GM12878 (cell line): Measurements from ENCODE around the gene KLKB1. TPM values are rescaled to one million over a fixed set of nuclear protein-coding genes. Genes with fewer than 3 reads are reported as not detected.

Experiments
- ATAC-seq: fragments of 200-7000 bp; cut with Tn5 transposase; 3 replicates; pipeline ENCODE4 v1.9.1; 2020; ENCODE audit warnings: mild to moderate bottlenecking, moderate library complexity
- BruUV-seq: library from RNA; stranded (reverse); fragments of 400-500 nt; replicated peaks from 2 replicates; lab custom pipeline; 2021; lab: Mats Ljungman, UMichigan
- CTCF ChIA-PET: fragments of 300-600 bp; sonication (Branson Sonifier 250); formaldehyde crosslinking; extraction: SDS; loops from one replicate; lab custom pipeline; 2021; ENCODE audit warnings: inconsistent platforms; lab: Yijun Ruan, JAX
- POLR2A ChIA-PET: fragments of 350-600 bp; formaldehyde crosslinking; extraction: SDS; loops from one replicate; lab custom pipeline; 2021; ENCODE audit warnings: inconsistent platforms; lab: Charles Lee
- RAD21 ChIA-PET: fragments of 300-600 bp; sonication (Branson Sonifier 250); formaldehyde crosslinking; loops from one replicate; lab custom pipeline; 2023; ENCODE audit warnings: antibody characterized with exemption; ENCODE audit not compliant: unreplicated experiment; lab: Charles Lee
- SMC1A ChIA-PET: fragments of 300-600 bp; sonication (Branson Sonifier 250); formaldehyde crosslinking; loops from one replicate; lab custom pipeline; 2023; ENCODE audit not compliant: unreplicated experiment, uncharacterized antibody; lab: Charles Lee
- DNase-seq: peaks from one replicate; pipeline ENCODE4 v3.0.0-alpha.2; 2011; ENCODE audit warnings: low read depth, low spot score
- FAIRE-seq: peaks from 3 replicates; lab custom pipeline; 2011; peaks lifted over from hg19 to GRCh38; lab: Jason Lieb, UNC
- H2AFZ ChIP-seq: 2 replicates; pipeline ENCODE4 v1.6.0; 2011; ENCODE audit warnings: low read depth, low read length, control low read depth; ENCODE audit not compliant: control insufficient read depth
- H3K27ac ChIP-seq: 2 replicates; pipeline ENCODE4 v1.5.1; 2011; ENCODE audit warnings: control low read depth; ENCODE audit not compliant: control insufficient read depth, insufficient read depth
- H3K27me3 ChIP-seq, 2 experiments: replicated peaks in 1 of 2; 2 replicates each; pipeline versions ENCODE4 v1.6.0 to v1.6.1; 2011; ENCODE audit warnings: low read length in 1 of 2; ENCODE audit not compliant: control insufficient read depth in 2 of 2, insufficient read depth in 2 of 2
- H3K36me3 ChIP-seq, 2 experiments: 2 replicates each; pipeline ENCODE4 v1.5.1; 2011; ENCODE audit warnings: low read length in 1 of 2; ENCODE audit not compliant: control insufficient read depth in 2 of 2, insufficient read depth in 2 of 2
- H3K4me1 ChIP-seq: 2 replicates; pipeline ENCODE4 v1.6.1; 2011; ENCODE audit warnings: mild to moderate bottlenecking, low read length, moderate library complexity, mixed read lengths; ENCODE audit not compliant: control insufficient read depth, insufficient read depth
- H3K4me2 ChIP-seq: 2 replicates; pipeline ENCODE4 v1.6.0; 2011; ENCODE audit warnings: control low read depth; ENCODE audit not compliant: control insufficient read depth, insufficient read depth
- H3K4me3 ChIP-seq: fragments of 200-600 bp; sonication (generic); 2 replicates; pipeline ENCODE4 v1.5.1; 2016
- H3K79me2 ChIP-seq: 2 replicates; pipeline ENCODE4 v1.6.0; 2011; ENCODE audit warnings: low read length; ENCODE audit not compliant: control insufficient read depth, insufficient read depth
- H3K9ac ChIP-seq: 2 replicates; pipeline ENCODE4 v1.8.0; 2011; ENCODE audit warnings: low read length, control low read depth, mixed read lengths; ENCODE audit not compliant: control insufficient read depth, insufficient read depth
- H3K9me3 ChIP-seq: replicated peaks from 3 replicates; pipeline ENCODE4 v1.5.1; 2011; ENCODE audit warnings: mild to moderate bottlenecking, low read length; ENCODE audit not compliant: control insufficient read depth, insufficient read depth
- H4K20me1 ChIP-seq: 2 replicates; pipeline ENCODE4 v1.6.0; 2011; ENCODE audit not compliant: control insufficient read depth, insufficient read depth
- CBFB ChIP-seq: IDR thresholded peaks from 2 replicates; pipeline ENCODE4 v1.6.1; 2016; ENCODE audit warnings: antibody characterized with exemption, low read depth
- EGR1 ChIP-seq, 2 experiments: IDR thresholded peaks; 1 replicate in 1 of 2; 2 replicates in 1 of 2; pipeline ENCODE4 v1.6.1; 2011 to 2012; ENCODE audit warnings: low read depth in 2 of 2, low read length in 2 of 2, borderline replicate concordance in 1 of 2, mild to moderate bottlenecking in 1 of 2, moderate library complexity in 1 of 2
- HDAC2 ChIP-seq: fragments of 200-600 bp; sonication (generic); IDR thresholded peaks from 2 replicates; pipeline ENCODE4 v1.6.1; 2017
- POLR2AphosphoS2 ChIP-seq: IDR thresholded peaks from 2 replicates; pipeline ENCODE4 v1.6.1; 2011; ENCODE audit warnings: low read depth, mild to moderate bottlenecking, low read length, improper control_type of control experiment, moderate library complexity
- RAD51 ChIP-seq: fragments of 450-650 bp; IDR thresholded peaks from 2 replicates; pipeline ENCODE4 v1.6.1; 2016; ENCODE audit warnings: moderate library complexity, mild to moderate bottlenecking, inconsistent platforms
- SMC3 ChIP-seq: IDR thresholded peaks from 2 replicates; pipeline ENCODE4 v1.6.1; 2011; ENCODE audit warnings: low read length, improper control_type of control experiment, borderline replicate concordance
- SREBF1 ChIP-seq: IDR thresholded peaks from 2 replicates; pipeline ENCODE4 v1.6.1; 2012; ENCODE audit warnings: mild to moderate bottlenecking, low read length
- STAT3 ChIP-seq: IDR thresholded peaks from 2 replicates; pipeline ENCODE4 v1.6.1; 2011; ENCODE audit warnings: low read depth, low read length, improper control_type of control experiment
- TCF12 ChIP-seq: IDR thresholded peaks from 2 replicates; pipeline ENCODE4 v1.6.1; 2011; ENCODE audit warnings: low read depth, mild to moderate bottlenecking, low read length
- ZNF217 ChIP-seq: fragments of 450-650 bp; IDR thresholded peaks from 2 replicates; pipeline ENCODE4 v1.6.1; 2017; ENCODE audit warnings: antibody characterized with exemption, mild to moderate bottlenecking
- WGBS: methylation state at CpG from one replicate; pipeline ENCODE4 v1.1.6; 2016; ENCODE audit warnings: low lambda C conversion rate; ENCODE audit not compliant: insufficient replicate concordance, insufficient coverage; ENCODE audit errors: missing lambda C conversion rate; 5-methylcytosine and 5-hydroxymethylcytosine counted together
- in situ Hi-C: fragments of 300-500 bp; cut with MboI; formaldehyde crosslinking; loops from 9 replicates; pipeline ENCODE4 v1.14.3; 2018; ENCODE audit warnings: mixed read lengths
- intact Hi-C: fragments of 100-400 bp; cut with micrococcal nuclease; formaldehyde crosslinking; loops from one replicate; pipeline ENCODE4 v1.14.2; 2022; ENCODE audit not compliant: unreplicated experiment
- polyA plus RNA-seq, 11 experiments: library from polyadenylated mRNA; depleted of rRNA in 4 of 11; unstranded in 6 of 11; stranded (reverse) in 5 of 11; fragments of >200 nt; fragmentation: Nextera tagmentation in 4 of 11; fragmentation: Illumina TruSeq in 1 of 11; extraction: Ambion mirVana in 4 of 11; extraction: Trizol in 1 of 11; gene quantifications; 1 replicate in 1 of 11; 2 replicates in 10 of 11; pipeline versions ENCODE4 v1.2.1 to v1.2.3, GENCODE V29; 2011 to 2016; ENCODE audit warnings: inconsistent platforms in 2 of 11, missing spikeins in 2 of 11, low read depth in 1 of 11
- total RNA-seq, 4 experiments: library from RNA; depleted of rRNA in 3 of 4; stranded (reverse); fragments of >200 nt in 3 of 4; fragmentation: Illumina TruSeq in 1 of 4; extraction: Trizol in 1 of 4; gene quantifications; 2 replicates each; pipeline versions ENCODE4 v1.2.1 to v1.2.3, GENCODE V29; 2013 to 2021
- TF ChIP-seq, protein P1 (sequence below): fragments of 150-350 bp; IDR thresholded peaks from 2 replicates; pipeline ENCODE4 v1.6.1; 2016; ENCODE audit warnings: low read depth, low read length
- TF ChIP-seq, protein P2 (sequence below): fragments of 450-650 bp; formaldehyde crosslinking; IDR thresholded peaks from 2 replicates; pipeline ENCODE4 v1.5.0; 2022; ENCODE audit warnings: mild to moderate bottlenecking, missing genetic modification characterization

The KLKB1 gene
- total and polyA plus RNA-seq, 10 of the 15 experiments (the other 5 are each of a cell fraction or from before 2014, with no cell fraction given), result 0.04 TPM; not detected in 9

DNA sequence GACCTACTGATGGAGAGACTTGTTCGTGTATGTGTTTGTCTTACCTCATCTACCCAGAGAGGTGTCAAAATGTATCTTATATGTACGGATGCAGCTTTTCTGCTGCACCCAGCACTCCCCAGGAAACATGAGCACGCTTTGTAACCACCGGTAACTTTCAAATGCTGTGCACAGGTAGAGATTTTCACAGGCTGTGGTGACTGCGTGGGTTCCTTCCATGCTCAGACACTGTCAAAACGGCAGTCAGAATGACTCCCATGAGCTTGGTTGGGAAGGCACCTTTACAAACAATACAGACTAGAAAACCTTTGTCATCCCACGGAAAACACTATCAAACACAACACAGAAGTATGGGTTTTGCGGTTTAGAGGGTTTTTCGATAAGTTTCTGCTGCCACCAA, 66.9 kb downstream of the KLKB1 start:
- no peak for FAIRE-seq
- H3K9me3 ChIP-seq, result no peaks in the 10 kb centered on the region
- no peak overlapping the region for H3K4me3 ChIP-seq
- no peak overlapping the region for H3K9ac ChIP-seq
- CTCF ChIA-PET, result interaction anchor here (4.3 kb wide), 1 partner anchor 293 kb away, joined by 34 read pairs; no protein-coding TSS in a partner anchor
- no peaks in the 10 kb centered on the region for H3K36me3 ChIP-seq
- no peak overlapping the region for H3K4me2 ChIP-seq
- RAD21 ChIA-PET, result no interaction called here
- no TSS peak for BruUV-seq
- POLR2A ChIA-PET, result no interaction called here
- in situ Hi-C loops (no loop called here), intact Hi-C loops (no loop called here)
- SMC1A ChIA-PET, result no interaction called here
- H3K27me3 ChIP-seq, result no peaks in the 10 kb centered on the region; a peak in 1 of 4 replicates
- H3K79me2 ChIP-seq, result no peaks in the 10 kb centered on the region
- 55% methylated on average over 9 of the region's 9 CpGs for WGBS
- H3K4me1 ChIP-seq, result no peaks in the 10 kb centered on the region
- no peak for ATAC-seq
- DNase-seq, result no peak
- TF ChIP-seq, protein P1, sequence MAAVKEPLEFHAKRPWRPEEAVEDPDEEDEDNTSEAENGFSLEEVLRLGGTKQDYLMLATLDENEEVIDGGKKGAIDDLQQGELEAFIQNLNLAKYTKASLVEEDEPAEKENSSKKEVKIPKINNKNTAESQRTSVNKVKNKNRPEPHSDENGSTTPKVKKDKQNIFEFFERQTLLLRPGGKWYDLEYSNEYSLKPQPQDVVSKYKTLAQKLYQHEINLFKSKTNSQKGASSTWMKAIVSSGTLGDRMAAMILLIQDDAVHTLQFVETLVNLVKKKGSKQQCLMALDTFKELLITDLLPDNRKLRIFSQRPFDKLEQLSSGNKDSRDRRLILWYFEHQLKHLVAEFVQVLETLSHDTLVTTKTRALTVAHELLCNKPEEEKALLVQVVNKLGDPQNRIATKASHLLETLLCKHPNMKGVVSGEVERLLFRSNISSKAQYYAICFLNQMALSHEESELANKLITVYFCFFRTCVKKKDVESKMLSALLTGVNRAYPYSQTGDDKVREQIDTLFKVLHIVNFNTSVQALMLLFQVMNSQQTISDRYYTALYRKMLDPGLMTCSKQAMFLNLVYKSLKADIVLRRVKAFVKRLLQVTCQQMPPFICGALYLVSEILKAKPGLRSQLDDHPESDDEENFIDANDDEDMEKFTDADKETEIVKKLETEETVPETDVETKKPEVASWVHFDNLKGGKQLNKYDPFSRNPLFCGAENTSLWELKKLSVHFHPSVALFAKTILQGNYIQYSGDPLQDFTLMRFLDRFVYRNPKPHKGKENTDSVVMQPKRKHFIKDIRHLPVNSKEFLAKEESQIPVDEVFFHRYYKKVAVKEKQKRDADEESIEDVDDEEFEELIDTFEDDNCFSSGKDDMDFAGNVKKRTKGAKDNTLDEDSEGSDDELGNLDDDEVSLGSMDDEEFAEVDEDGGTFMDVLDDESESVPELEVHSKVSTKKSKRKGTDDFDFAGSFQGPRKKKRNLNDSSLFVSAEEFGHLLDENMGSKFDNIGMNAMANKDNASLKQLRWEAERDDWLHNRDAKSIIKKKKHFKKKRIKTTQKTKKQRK, result no peak
- TF ChIP-seq CBFB (no peak), ZNF217 (no peak), EGR1 (IDR thresholded peaks at IDR 0.05; ENCODE audit: borderline replicate concordance in 1 of 2, low read depth in 2 of 2, low read length in 2 of 2) (no peak), POLR2AphosphoS2 (no peak), HDAC2 (no peak), RAD51 (no peak), TCF12 (no peak), STAT3 (no peak), SMC3 (no peak), SREBF1 (no peak)
- TF ChIP-seq, protein P2, sequence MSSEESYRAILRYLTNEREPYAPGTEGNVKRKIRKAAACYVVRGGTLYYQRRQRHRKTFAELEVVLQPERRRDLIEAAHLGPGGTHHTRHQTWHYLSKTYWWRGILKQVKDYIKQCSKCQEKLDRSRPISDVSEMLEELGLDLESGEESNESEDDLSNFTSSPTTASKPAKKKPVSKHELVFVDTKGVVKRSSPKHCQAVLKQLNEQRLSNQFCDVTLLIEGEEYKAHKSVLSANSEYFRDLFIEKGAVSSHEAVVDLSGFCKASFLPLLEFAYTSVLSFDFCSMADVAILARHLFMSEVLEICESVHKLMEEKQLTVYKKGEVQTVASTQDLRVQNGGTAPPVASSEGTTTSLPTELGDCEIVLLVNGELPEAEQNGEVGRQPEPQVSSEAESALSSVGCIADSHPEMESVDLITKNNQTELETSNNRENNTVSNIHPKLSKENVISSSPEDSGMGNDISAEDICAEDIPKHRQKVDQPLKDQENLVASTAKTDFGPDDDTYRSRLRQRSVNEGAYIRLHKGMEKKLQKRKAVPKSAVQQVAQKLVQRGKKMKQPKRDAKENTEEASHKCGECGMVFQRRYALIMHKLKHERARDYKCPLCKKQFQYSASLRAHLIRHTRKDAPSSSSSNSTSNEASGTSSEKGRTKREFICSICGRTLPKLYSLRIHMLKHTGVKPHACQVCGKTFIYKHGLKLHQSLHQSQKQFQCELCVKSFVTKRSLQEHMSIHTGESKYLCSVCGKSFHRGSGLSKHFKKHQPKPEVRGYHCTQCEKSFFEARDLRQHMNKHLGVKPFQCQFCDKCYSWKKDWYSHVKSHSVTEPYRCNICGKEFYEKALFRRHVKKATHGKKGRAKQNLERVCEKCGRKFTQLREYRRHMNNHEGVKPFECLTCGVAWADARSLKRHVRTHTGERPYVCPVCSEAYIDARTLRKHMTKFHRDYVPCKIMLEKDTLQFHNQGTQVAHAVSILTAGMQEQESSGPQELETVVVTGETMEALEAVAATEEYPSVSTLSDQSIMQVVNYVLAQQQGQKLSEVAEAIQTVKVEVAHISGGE (CRISPR knock-in tag), result no peak
- H4K20me1 ChIP-seq, result no peaks in the 10 kb centered on the region
- H3K27ac ChIP-seq, result no peak overlapping the region
- H2AFZ ChIP-seq, result no peak overlapping the region
